Measurements from ENCODE around the gene RBM47.
"Not testable (repeated sequence)": the region's sequence is repeated elsewhere in the genome, so short reads cannot be mapped to it uniquely, and the experiment has no call there.

Gene RBM47

DNA sequence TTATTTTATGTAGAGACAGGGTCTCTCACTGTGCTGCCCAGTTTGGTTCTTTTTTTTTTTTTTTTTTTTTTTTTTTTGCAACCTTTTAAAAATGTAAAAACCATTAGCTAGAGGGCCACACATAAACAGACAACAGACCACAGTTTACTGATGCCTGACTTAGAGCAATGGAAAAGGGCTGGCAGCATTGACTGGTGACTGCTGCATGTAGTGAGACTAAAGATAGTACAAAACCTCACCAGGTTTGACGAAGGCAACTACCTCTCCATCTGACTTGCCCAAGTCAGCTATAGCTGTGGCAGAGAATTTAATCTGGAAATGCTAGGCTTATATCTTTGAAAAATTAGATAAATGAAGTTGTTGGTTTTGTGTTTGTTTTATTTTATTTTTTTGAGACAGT lies 102.9 kb downstream of the RBM47 start:
- DNase-seq = no peak

DNA sequence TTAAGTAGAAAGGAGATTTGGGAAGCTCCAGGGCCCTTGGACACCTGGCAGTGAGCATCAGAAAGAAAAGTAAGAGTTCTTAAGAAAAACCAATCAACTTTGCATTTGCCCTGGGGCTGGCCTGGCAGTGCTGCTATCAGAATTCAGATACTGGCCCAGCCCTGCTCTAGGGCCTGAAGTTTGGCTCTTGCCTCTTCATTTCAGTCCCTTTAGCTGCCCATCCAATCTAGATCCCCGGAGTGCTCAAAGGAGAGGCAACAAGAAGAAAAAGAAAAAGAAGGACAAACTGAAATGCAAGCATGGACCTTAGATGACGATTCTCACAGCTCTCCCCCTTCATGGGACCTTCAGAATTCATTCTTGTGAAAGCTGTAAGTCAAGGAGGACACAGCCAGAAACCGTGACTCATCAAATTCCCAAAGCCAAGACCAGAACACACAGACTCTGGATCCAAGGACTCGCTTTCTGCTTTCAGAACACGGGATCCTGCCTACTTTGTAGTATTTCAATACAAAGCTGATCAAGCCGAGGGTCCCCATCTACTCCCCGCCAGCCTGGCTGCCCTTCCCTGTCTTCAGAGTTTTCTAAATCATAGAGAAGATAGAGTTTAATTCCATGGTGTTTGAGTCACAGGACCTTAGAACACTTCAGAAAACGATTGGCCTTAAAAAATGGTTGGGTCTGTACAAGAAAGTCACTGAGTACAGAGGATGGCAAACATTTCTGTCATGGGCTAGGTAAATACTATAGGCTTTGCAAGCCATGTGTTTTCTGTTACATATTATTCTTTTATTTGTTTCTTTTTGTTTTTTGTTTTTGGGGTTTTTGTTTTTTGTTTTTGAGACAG lies 103.7 kb downstream of the RBM47 start:
- no peak for DNase-seq

DNA sequence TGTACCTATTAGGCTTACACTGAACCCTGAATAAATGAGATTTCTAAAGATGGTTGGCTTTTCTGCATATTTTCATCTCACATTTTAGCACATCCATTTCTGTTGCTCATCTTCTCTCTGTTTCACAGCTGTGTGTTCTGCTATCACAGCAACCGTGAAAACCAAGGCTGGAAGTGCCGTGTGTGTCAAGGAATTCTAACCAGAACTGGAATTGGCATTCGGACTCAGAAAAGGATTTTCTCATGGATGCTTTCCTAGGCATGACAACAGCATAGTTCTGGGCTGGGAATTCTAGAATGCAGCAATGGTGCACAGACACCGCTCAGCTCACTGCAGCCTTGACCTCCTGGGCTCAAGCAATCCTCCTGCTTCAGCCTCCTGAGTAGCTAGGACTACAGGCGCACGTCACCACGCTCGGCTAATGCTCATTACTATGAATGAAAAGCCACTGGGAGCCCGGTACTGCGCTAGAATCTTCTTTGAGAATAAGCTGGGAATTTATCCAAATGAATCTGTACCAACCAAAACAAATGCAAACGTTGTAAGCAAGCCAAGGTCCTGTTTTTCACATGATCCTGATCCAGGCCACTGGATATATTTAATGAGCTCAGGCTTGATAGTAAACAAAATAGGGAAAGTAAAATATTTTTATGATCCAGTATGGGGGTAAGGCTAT lies 105.2 kb downstream of the RBM47 start:
- no peak for DNase-seq

DNA sequence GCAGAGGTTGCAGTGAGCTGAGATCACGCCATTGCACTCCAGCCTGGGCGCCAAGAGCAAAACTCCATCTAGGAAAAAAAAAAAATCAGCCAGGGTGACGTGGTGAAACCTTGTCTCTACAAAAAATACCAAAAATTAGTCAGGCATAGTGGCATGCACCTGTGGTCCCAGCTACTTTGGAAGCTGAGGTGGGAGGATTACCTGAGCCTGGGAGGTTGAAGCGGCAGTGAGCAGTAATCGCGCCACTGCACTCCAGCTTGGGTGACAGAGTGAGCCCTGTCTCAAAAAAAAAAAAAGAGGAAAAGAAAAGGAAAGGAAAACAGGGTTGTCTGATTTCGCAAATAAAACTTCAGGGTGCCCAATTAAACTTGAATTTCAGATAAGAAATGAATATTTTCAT lies 106.1 kb downstream of the RBM47 start:
- DNase-seq = no peak

DNA sequence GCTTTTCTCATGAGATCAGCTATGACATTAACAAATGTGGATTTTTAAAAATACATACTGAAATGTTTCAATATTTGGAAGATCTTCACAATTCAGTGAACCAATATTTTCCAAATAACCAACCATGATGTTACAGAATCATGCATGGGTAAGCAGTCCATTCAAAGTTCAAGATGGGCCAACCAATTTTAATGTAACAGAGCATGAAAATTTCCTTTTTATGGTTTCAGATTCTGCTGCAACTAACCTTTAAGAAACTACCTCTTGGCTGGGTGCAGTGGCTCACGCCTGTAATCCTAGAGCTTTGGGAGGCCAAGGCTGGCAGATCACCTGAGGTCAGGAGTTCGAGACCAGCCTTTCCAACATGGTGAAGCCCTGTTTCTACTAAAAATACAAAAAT lies 107.7 kb downstream of the RBM47 start:
- no peak for DNase-seq

DNA sequence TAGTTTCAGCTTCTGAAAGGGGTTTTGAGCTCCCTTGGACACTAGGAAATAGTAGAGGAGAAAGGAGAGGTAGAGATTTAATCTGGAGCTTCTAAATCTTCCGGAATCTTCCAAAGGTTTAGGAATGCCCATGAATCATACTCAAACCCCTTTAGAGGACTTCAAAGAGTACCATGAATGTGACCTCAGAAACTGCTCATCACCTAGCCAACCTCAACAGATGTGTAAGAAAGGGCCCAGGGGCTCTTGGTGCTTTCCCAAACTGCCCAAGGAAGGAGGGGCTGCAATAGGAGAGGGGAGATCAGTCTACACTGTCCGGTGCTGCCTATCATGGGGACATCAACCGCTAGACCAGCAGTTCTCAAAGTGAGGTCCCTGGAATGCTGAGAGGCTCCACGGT lies 109.1 kb downstream of the RBM47 start:
- DNase-seq = no peak

DNA sequence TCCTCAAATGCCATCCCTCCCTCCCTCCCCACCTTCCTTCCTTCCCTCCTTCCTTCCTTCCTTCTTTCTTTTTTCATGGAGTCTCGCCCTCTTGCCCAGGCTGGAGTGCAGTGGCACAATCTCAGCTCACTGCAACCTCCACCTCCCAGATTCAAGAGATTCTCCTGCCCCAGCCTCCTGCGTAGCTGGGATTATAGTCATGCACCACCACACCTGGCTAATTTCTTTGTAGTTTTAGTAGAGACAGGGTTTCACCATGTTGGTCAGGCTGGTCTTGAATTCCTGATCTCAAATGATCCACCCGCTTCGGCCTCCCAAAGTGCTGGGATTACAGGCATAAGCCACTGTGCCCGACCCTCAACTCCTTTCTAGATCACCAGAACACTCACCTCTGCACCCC lies 112.6 kb downstream of the RBM47 start:
- not testable (repeated sequence) for DNase-seq

DNA sequence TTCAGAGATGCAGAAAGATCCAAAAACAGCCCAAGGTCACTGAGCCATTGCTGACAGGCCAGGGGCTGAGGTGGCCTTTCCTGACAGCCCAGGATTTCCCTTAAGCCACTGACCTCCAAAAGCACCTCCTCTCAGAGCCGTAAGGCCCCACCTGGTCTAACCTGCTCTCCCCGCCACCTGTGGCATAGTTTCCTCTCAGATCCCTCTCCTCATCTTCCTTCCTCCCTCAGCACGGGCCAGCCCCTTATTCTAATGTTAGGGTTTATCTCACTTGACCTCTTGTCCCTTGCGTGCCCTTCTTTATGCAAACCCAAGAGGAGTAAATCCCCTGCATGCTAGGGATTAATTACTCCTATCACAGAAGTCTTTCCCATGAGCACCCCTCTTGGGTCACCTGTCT lies 113.0 kb downstream of the RBM47 start:
- no peak for DNase-seq

DNA sequence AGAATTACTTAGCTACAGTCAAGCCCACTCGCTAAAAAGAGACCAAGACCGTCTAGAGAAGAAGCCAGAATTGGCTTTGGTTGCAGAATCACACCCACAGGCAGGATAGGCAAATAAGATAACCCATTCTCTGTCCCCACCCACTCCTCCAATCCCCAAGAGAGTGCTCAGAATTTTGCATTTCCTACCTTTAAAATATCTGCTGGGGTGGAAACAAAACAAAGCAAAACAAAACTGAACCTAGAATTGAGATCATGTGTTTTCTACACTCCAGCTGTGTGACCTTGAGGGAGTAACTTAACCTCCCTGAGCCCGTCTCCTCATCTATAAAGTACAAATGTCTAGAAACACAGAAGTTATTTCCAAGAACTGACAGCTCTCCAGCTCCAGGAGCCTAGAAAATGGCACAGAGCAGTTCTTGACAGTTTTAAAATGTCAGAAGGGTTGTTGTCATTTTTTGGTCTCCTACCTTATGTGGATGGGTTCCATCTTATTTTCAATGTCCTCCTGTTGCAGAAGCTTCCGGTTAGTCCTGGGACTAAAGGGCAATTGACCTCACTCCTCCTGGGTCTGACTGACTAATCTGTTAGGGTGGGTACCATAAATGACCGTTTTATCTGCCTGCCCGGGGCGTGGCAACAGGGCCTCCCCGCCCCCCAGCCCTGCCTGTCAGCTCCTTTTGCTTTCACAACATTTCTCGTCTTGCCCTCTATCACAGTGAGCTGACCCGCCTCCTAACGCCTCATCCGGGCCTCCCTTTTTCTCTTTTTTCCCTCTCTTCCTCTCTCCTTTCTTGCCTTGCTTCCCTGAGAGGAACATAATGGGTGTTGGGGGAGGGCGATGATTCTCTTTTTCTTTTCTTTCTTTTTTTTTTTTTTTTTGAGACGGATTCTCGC lies 114.0 kb downstream of the RBM47 start:
- DNase-seq = no peak

DNA sequence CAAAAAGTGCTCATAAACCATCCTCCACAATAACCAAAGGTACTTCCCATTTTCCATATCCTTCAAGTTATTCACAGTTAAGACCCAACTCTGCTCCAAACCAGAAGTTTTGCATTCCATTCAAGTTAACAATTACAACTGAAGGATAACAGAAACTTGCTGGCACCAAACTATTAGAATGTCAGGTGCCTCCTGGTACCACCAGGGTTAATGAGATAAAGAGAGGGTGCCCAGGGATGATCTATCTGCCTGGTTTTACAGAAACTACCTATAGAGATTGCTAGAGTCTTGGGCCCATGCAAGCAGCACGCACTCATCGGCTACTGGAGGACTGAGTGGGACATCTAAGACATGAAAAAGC lies 114.6 kb downstream of the RBM47 start:
- DNase-seq = no peak

DNA sequence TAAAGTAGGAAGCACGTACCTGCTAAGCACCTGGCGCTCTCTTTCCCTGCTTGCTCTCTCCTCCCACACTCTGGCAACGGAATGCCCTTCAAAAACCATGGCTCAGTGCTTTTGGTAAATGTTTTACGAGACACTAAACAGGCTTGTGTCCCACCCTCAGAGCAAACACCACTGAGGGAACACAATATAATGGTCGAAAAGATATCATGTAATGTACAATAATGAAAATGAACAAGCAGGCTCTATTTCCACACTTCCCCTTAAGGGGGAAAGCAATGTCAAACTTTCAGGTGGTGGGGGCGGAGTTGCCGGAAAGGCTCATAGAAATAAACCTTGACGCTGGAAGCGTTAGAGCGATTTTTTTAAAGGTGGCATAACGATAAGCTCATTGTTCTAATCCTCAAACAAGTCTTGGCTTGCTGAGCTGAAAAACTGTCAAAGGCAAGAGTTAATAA lies 115.1 kb downstream of the RBM47 start:
- DNase-seq = no peak

DNA sequence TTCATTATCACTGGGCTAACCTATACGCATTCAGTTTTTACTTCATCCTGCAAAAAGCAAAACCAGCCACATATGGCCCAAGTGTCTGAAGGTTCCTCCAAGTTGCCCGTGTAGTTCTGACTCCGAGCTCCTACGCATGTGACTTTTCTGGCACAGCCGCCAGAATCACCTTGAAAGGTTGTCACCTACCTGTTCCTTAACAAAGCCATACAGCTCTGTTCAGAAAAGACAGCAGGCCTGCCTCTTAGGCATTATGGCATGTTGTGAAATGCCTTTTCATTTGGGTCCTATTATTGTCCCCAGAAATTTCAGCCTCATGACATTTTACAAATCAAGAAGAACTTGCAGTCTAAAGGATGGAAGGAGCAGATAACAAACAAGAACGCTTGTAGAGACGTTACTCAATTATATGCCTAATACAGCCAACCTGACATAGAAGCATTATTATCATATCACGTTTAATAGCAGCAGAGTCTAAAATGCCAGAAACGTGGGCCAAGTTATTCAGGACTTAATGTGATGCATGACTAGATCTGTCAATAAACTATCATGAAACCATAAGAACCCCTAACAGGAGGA lies 118.5 kb downstream of the RBM47 start:
- no peak for DNase-seq

DNA sequence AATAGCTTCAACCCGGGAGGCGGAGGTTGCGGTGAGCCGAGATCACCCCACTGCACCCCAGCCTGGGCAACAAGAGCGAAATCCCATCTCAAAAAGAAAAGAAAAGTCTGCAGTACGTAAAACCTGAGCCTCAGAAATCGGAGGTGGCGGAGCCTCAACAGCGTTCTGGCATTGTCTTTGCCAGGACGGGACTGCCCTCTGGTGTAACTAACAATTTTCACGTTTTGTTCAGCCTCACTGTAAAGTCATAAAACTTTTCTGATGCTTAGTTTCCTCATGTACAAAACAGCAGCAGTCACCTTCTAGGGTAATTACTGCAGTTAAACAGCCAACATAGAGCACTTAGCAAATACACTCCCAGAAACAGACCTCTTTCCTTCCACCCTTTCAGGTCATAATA lies 121.7 kb downstream of the RBM47 start:
- DNase-seq = no peak

DNA sequence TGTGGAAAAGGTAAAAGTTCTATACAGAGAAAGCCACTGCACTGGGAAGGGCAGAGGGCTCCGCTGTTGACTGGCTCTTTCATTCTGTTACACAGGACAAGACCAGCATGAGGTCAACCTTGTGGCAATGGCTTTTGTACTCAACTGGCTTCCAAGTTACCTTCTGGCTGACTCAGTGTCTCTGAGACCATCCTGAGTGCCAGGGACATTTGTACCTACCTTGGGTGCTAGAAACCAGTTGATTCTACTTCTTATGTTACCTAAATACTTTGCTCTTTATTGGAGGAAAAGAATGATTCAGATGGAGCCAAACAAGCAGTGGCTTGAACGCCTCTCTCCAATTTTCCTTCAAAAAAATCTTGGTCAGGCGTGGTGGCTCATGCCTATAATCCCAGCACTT lies 123.2 kb downstream of the RBM47 start:
- DNase-seq = no peak

DNA sequence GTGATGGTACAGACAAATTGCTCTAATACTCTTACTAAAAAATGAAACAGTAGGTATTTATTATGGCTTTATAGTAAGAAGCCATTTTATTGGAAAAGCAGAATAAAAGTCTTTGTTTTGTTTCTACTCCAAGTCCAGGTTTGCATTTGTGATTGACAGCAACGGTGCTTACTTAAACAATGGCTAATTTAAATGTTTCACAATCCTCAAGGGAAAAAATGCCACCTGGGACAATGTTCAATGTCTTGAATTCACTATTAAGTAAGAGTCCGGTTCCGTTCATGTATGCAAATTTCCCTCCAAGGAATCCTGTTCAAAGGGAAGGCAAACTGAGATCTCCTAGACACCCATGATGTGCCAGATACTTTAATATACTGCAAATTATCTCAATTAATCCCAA lies 123.6 kb downstream of the RBM47 start:
- DNase-seq = no peak

DNA sequence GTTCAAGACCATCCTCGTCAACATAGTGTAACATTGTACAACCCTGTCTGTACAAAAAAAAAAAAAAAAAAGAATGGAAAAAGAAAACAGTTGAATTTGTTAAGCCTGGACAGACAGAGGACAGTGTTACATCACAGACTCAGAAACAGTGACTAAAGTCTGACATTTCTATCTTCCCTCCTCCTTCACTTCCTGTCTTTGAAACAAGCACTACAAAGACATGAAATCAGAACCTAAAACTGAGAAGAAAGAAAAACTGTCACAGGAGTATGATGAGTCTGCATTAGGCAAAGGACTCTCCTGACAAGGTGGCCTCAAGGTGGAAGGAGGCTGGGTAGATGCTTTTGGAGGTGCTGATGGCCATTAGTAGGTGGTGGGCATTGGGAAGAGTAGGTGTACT lies 126.7 kb downstream of the RBM47 start:
- DNase-seq = no peak

DNA sequence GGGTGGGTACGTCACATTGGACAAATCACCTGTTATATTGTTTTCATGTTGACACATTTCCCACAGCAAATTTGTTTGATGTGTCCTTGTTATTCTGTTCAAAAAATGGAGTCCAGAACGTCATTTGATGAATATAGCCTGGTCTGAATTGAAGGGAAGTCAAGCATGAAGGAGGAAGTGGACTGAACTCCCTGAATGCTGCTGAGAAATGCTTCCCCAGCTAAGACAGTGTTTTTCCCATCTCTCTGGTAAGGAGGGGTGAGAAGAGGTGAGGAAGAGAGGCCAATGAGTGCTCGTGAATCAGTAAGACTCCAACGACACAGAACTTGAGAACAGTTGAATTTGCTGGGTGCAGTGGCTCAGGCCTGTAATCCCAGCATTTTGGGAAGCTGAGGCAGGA lies 127.4 kb downstream of the RBM47 start:
- DNase-seq = no peak

DNA sequence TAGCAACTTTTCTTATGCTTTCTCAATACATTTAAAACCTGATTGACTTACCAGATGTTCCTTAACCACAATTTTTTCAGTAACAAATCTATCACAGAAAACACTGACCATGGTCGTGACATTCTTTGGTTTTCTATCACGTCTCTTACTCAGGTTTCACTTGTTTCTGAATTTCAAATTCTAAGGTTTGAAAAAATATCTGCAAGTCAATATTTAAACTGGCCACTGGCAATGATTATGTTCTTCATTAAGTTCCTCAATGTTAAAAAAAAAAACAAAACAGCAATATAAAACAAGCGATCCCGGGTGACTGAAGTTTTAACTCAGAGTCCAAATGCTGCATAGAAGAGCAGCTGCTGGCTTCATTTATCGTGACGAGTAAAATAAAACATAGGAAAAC lies 128.9 kb downstream of the RBM47 start:
- DNase-seq = no peak

DNA sequence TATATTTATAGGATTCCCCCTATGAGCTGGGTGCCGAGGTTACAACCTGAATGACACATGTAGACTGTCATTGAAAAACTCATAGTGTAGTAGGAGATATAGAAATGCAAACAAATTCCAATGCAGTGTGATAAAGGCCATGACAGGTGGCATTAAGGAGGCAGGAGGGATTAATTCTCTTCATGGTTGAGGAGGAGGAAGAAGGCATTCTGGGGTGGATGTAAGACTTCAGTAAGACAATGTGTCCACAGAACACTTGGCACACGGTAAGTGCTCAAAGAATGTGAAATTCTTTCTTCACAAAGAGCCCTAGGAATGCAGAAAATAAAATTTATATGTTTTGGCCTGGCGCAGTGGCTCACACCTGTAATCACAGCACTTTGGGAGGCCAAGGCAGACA lies 136.5 kb downstream of the RBM47 start:
- DNase-seq = no peak

DNA sequence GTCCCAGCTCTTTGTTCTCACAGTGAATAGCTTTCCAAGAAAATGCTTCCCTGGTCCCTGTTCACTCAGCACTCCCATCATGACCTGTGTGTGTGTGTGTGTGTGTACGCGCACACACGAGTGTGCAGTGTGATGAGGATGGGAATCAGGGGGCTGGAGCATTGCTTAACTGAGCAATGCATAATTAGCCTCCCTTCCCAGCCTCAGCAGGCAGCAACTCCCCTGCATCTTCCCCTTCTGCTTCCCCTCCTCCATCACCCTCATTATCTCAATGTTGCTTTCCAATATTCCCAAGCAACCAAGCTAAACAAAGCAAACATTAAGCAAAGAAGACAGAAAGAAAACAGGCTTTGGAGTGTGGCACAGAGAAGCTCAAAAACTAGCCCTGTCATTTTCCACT lies 137.0 kb downstream of the RBM47 start:
- DNase-seq = no peak

DNA sequence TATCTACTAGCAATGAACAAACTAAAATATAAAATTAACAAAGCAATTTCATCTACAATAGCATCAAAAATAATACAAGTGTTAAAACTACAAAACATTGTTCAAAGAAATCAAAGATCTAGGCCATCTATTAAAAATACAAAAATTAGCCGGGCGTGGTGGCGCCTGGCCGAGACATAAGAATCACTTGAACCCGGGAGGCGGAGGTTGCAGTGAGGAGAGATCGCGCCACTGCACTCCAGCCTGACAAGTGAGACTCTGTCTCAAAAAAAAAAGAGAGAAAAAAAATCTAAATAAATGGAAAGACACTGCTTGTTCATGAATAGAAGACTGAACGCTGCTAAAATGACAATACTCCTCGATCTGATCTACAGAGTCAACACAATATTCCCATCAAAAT lies 139.2 kb downstream of the RBM47 start:
- DNase-seq = no peak

DNA sequence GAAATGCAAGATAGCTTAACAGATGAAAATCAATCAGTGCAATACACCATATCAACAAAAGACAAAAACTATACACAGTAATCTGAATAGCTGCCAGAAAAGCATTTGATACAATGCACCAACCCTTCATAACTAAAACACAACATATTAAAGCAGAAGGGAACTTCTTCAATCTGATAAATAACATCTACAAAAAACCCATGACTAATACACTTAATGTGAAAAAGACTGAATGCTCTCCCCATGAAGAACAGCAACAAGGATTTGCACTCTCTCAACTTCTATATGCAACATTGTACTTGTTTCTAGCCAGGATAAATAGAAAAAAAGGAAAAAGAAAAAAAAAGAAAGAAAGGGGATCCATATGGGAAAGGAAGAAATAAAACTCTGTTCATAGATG lies 139.7 kb downstream of the RBM47 start:
- DNase-seq = no peak

DNA sequence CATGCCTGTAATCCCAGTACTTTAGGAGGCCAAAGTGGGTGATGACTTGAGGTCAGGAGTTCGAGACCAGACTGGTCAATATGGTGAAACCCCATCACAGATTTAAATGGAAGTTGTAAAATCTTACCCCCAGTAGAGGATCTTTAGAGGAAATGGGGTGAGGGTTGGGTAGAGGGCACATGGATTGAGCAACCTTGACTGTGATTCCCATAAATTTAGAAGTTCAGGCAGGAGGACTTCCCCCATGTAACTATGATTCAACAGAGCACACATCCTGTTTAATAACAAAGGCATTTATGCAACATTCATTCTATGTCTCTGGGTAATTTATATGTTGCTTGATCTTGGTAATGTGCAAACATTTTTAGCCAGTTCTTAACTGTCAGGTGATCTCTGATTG lies 143.1 kb downstream of the RBM47 start:
- DNase-seq = no peak

Measured in C1 segment of cervical spinal cord (tissue), 14 donors.